Measurements from ENCODE around the gene ALPP.
"Not testable (repeated sequence)": the region's sequence is repeated elsewhere in the genome, so short reads cannot be mapped to it uniquely, and the experiment has no call there.

Gene ALPP

DNA sequence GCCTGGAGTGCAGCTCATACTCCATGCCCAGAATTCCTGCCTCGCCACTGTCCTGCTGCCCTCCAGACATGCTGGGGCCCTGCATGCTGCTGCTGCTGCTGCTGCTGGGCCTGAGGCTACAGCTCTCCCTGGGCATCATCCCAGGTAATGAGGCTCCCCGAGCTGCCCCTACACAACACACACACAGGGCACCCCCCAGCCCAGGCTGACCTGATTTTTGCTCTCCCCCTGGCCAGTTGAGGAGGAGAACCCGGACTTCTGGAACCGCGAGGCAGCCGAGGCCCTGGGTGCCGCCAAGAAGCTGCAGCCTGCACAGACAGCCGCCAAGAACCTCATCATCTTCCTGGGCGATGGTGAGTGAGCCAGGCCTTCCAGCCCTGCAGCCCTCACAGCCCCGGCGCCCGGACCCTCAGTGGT is at the start of gene ALPP:
Gene ALPP (plus strand): TSS at position 17 of the 417 bp plus-strand sequence. CDS start 52 bp downstream, at position 69.
- DNase-seq; in situ Hi-C loops (cut with MboI; ENCODE audit: low pct_unique_long_range_greater_than_20kb, low sequenced_read_pairs): not testable (repeated sequence)

DNA sequence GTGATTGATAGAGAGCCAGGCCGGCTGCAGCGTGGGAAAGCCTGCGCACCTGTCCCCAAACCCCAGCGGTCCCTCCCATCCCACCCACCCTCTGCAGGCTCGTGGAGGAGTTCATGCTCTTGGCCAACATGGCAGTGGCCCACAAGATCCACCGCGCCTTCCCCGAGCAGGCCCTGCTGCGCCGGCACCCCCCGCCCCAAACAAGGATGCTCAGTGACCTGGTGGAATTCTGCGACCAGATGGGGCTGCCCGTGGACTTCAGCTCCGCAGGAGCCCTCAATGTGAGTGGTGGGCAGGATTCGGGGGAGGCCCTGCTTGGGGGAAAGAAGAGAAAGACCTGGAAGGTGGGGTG is 48.9 kb upstream of the ALPP start:
- in situ Hi-C loops (cut with MboI; ENCODE audit: low pct_unique_long_range_greater_than_20kb, low sequenced_read_pairs): no loop called here
- no peak for DNase-seq

DNA sequence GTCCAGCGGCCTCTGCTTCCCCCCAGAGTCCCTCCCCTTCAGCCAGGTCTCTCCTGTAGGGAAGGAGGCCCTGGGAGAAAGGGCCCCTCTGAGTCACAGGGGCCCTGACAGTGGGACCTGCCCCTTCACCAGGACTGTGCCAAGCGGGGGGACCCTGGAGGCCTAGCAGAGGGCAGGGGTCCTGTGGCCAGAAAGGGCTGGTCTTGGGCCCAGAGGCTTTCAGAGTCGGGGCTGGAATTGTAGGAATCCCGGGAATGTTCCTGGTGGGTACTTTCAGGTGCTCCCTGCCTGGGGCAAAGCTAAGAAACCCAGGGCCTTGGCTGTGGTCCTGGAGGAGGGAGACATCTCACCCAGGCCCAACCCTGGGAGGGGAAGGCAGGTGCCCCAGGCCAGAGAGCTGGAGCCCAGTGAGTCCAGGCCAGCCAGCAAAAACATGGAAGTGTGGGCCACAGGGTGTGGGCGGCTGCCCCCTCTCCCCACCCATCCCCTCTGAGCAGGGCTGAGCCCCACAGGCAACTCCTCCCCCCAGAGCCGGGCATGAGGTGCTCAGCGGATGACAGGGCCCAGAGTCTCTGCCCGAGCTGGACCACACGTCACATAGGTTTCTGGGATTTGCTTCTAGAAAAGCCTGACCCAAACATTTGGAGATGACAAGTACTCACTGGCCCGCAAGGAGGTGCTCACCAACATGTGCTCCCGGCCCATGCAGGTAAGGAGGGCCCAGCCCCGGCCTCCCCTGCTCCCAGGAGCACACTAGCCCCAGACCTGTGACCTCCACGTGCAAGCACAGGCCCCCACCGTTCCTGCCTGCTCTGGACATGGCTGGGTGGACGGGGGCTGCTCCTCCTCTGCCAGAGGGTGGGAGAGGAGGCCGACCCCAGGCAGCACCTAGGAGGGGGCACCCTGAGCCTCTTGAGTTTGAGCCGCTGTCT is 48.2 kb upstream of the ALPP start:
- in situ Hi-C loops (cut with MboI; ENCODE audit: low pct_unique_long_range_greater_than_20kb, low sequenced_read_pairs): no loop called here
- DNase-seq: no peak

- in situ Hi-C loops (cut with MboI; ENCODE audit: low pct_unique_long_range_greater_than_20kb, low sequenced_read_pairs); DNase-seq: not testable (repeated sequence)
These were observed 47.5 kb upstream of the ALPP start for GRCh38 chr2:232331061-232331460.

- in situ Hi-C loops (cut with MboI; ENCODE audit: low pct_unique_long_range_greater_than_20kb, low sequenced_read_pairs); DNase-seq: not testable (repeated sequence)
These were observed 46.9 kb upstream of the ALPP start for GRCh38 chr2:232331641-232332040.

- DNase-seq; in situ Hi-C loops (cut with MboI; ENCODE audit: low pct_unique_long_range_greater_than_20kb, low sequenced_read_pairs): not testable (repeated sequence)
These were observed 46.2 kb upstream of the ALPP start for GRCh38 chr2:232332244-232332939.

- in situ Hi-C loops (cut with MboI; ENCODE audit: low pct_unique_long_range_greater_than_20kb, low sequenced_read_pairs): no loop called here
- no peak for DNase-seq
These were observed 45.7 kb upstream of the ALPP start for GRCh38 chr2:232332940-232333259.

DNA sequence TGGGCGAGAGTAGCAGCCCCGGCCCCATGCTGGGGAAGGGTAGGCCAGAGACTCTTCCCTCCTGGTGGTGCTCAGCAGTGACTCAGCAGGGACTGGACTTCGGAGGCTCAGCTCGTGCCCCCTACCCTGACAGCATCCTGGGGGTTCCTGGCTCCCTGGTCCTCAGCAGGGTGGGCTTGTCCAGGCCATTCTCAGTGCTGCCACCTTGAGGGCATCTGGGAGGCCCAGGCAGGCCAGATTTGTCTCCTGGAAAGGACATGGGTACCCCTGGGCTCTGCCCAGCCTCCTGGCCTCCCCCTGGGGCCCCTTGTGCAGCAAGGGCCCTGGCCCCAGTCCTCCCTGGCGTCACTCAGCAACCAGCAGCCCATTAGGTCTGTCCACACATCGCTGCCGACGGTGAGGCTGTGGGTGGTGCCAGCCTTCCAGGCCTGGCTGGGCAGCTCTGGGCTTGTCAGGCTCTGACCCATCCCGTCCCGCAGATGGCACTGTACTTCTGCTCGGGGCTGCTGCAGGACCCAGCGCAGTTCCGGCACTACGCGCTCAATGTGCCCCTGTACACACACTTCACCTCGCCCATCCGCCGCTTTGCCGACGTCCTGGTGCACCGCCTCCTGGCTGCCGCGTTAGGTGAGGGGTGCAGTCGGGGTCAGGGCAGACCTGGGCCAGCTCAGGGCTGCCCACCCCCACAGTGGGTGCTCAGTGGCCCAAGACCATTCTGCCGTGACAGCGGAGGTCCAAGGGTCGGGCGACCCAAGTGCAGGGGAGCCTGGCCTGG is 45.0 kb upstream of the ALPP start:
- in situ Hi-C loops (cut with MboI; ENCODE audit: low pct_unique_long_range_greater_than_20kb, low sequenced_read_pairs): no loop called here

GRCh38 chr2:232334136-232334884 is 44.2 kb upstream of the ALPP start:
- DNase-seq; in situ Hi-C loops (cut with MboI; ENCODE audit: low pct_unique_long_range_greater_than_20kb, low sequenced_read_pairs): not testable (repeated sequence)

More for the DNA sequence above, 45.0 kb upstream of the ALPP start:
- no peak for DNase-seq

DNA sequence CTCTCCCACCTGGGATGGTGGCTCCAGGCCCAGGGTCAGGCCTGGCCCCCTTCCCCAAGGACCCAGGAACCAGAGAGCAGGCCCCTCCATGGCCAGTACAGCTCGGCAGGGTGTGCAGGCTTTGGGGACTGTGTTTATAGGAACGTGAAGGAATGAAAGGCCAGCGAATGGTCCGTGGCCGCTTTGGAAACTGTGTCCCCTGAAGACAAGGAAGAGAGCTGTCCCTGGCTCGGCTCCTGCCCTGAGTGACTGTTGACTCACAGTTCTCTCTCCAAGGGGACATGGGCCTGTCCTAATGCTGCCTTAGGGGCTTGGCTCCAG is 43.7 kb upstream of the ALPP start:
- DNase-seq; in situ Hi-C loops (cut with MboI; ENCODE audit: low pct_unique_long_range_greater_than_20kb, low sequenced_read_pairs): not testable (repeated sequence)

GRCh38 chr2:232335206-232335858 is 43.2 kb upstream of the ALPP start:
- in situ Hi-C loops (cut with MboI; ENCODE audit: low pct_unique_long_range_greater_than_20kb, low sequenced_read_pairs); DNase-seq: not testable (repeated sequence)

DNA sequence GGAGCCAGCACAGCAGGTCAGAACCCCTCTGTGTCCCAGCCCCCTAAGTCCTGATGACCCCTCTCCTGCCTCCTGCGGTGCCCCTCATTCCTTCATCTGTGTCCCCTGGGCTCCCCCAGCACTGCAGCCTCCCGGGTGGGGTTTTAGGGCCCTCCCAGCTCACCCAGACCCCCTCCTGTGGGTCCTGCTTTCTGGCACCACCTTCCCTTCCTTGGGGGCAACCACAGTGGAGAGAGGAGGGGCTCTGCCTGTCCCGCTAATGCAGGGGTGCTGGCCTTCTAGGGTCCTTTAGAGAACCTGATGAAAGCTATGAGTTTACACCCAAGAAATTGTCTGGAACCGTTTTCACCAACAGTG is 42.7 kb upstream of the ALPP start:
- in situ Hi-C loops (cut with MboI; ENCODE audit: low pct_unique_long_range_greater_than_20kb, low sequenced_read_pairs): no loop called here
- DNase-seq: no peak

DNA sequence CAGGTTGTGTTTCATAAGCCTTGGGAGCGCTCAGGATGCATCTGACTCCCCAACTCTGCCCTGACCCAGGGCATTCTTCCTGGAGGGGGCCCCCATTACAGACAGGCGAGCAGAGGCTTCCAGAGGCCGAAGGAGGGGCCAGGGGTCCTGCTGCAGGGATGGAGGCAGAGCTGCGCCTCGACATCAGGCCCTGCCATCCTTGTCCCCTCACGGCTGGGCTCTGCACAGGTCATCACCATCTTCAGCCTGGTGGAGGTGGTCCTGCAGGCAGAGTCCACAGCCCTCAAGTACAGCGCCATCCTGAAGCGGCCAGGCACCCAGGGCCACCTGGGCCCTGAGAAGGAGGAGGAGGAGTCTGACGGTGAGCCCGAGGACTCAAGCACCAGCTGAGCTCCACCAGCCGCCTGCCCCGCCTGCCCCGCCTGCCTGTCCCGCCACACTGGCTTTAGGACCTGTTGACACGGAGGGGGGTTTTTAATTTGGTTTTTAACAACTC is 42.3 kb upstream of the ALPP start:
- in situ Hi-C loops (cut with MboI; ENCODE audit: low pct_unique_long_range_greater_than_20kb, low sequenced_read_pairs): no loop called here
- DNase-seq: no peak

DNA sequence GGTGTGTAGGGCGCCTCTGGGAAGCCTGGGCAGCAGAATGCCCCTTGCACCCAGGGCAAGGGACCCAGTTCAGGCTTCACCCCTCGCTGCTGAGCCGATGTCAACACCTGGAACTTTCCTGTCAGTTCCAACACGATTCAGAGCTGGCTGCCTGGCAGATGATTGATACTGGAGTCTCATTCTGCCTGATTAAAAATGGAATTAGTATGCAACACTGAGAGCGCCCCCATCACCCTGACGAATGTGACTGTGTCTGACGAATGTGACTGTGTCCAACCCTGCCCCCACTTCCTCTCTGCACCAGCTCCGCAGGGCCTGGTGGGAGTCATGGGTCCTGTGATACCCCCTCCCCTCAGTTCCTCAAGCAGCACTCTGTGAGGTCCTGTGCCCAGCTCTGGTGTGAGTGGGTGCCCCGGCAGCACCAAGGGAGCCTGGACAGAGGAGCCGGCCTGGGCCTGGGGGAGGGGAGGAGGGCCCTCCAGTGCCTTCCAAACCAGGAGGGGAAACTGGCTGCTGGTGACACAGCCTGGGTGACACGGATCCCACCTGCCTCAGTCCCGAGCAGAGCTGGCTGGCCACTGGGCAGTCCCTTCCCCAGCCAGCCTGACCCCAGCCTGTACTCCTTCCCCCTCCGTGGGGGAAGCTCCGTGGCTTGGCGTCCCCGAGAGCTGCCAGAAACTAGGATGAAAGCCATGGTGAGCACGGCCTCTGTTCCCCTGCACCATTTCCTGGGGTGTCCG is 41.4 kb upstream of the ALPP start:
- in situ Hi-C loops (cut with MboI; ENCODE audit: low pct_unique_long_range_greater_than_20kb, low sequenced_read_pairs): no loop called here
- no peak for DNase-seq

DNA sequence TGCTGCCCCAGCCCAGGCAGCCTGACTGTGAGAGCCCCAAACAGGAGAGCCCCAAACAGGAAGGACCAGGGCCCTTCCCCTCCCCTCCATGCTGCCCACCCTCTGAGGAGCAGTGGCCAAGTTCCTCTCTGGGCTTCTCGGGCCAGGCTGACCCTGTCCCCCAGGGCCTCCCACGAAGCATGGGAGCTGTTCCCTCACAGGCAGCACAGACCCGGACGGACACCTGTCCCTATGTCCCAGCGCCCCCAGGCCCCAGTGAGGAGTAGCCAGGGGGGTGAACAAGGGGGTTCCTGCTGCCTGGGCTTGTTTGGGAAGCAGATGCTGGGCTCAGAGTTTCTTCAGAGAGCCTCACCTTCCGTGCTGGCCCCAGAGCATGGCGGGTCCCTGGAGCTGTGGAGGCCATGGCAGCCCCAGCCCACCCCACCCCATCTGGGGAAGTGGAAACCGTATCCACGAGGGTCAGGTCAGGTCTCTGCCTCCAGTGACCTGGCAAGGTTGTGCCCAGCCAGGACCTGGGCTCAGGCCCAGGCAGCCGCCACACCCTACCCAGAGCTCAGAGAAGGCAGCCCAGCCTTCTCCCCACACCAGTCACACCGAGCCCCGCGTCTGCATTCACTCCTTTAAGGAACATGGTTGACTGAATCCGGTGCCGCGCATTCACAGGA is 40.3 kb upstream of the ALPP start:
- in situ Hi-C loops (cut with MboI; ENCODE audit: low pct_unique_long_range_greater_than_20kb, low sequenced_read_pairs); DNase-seq: not testable (repeated sequence)

DNA sequence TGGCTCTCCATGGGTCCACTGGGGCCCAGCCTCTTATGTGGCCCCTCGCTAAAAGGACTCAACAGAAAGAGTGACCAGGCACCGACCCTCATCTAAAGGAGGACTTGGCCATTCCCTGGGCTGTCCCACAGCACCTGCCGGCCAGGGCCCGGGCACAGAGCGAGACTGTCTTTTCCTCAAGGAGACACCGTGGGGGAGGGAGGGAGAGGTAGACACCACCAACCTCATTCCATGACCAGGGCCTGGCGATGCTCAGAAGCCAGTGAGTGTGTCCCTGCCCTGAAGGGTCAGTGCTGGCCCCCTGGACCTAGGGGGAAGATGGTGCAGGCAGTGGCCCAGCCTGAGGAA is 39.8 kb upstream of the ALPP start:
- in situ Hi-C loops (cut with MboI; ENCODE audit: low pct_unique_long_range_greater_than_20kb, low sequenced_read_pairs): no loop called here
- DNase-seq: no peak

Data from KBM-7 (cell line).